Natural killer cell (primary cell): ENCODE data around the gene NIT1. TPM values are rescaled to one million over a fixed set of nuclear protein-coding genes. Genes with fewer than 3 reads are reported as not detected.
A peak's percentile ranks its signal among the peaks of the same experiment; 100 is the strongest.

Experiments
- ATAC-seq, 3 donors: fragments of 150-1000 bp in 2 of 3; fragments of 200-7000 bp in 1 of 3; cut with Tn5 transposase; 1 replicate in 1 of 3; 2 replicates in 2 of 3; pipeline ENCODE4 v1.10.0; 2021; ENCODE audit warnings: mild to moderate bottlenecking in 2 of 3, moderate library complexity in 2 of 3
- DNase-seq, 2 donors: peaks; one replicate each; pipeline versions ENCODE4 v3.0.0 to v3.0.0-alpha.2; 2013 to 2021; ENCODE audit warnings: mixed read lengths in 1 of 2
- H3K27ac ChIP-seq: one replicate; pipeline ENCODE4 v1.5.1; 2013; ENCODE audit warnings: mild to moderate bottlenecking, low read length
- H3K27me3 ChIP-seq: one replicate; pipeline ENCODE4 v1.6.1; 2013; ENCODE audit warnings: low read length; ENCODE audit not compliant: control insufficient read depth, insufficient read depth
- H3K36me3 ChIP-seq: one replicate; pipeline ENCODE4 v1.6.1; 2013; ENCODE audit warnings: low read length; ENCODE audit not compliant: control insufficient read depth, insufficient read depth
- H3K4me1 ChIP-seq: one replicate; pipeline ENCODE4 v1.6.1; 2013; ENCODE audit warnings: low read length; ENCODE audit not compliant: control insufficient read depth, insufficient read depth
- H3K4me3 ChIP-seq: one replicate; pipeline ENCODE4 v1.5.1; 2013; ENCODE audit warnings: low read length
- H3K9me3 ChIP-seq: one replicate; pipeline ENCODE4 v1.6.1; 2013; ENCODE audit warnings: low read length; ENCODE audit not compliant: control insufficient read depth, insufficient read depth
- H3K27ac Mint-ChIP-seq, 2 donors: one replicate each; pipeline ENCODE4 v1.8.0; 2022; ENCODE audit warnings: mild to moderate bottlenecking in 2 of 2, mixed read lengths in 2 of 2, moderate library complexity in 1 of 2
- H3K27me3 Mint-ChIP-seq, 2 donors: one replicate each; pipeline ENCODE4 v1.8.0; 2022; ENCODE audit warnings: low read depth in 2 of 2, mixed read lengths in 2 of 2
- H3K36me3 Mint-ChIP-seq: one replicate; pipeline ENCODE4 v1.8.0; 2022; ENCODE audit warnings: mixed read lengths
- H3K4me1 Mint-ChIP-seq, 2 donors: one replicate each; pipeline ENCODE4 v1.8.0; 2022; ENCODE audit warnings: mixed read lengths in 2 of 2
- H3K4me3 Mint-ChIP-seq: one replicate; pipeline ENCODE4 v1.8.0; 2022; ENCODE audit warnings: mild to moderate bottlenecking, moderate library complexity, mixed read lengths
- H3K9me3 Mint-ChIP-seq, 2 donors: one replicate each; pipeline ENCODE4 v1.8.0; 2022; ENCODE audit warnings: mixed read lengths in 2 of 2
- WGBS: methylation state at CpG from one replicate; pipeline ENCODE4 v1.1.7; 2013; ENCODE audit warnings: missing lambda C conversion rate; ENCODE audit not compliant: insufficient coverage; 5-methylcytosine and 5-hydroxymethylcytosine counted together
- intact Hi-C: fragments of 100-400 bp; cut with micrococcal nuclease; formaldehyde crosslinking; loops from one replicate; pipeline ENCODE4 v1.14.2; 2022
- total RNA-seq, 4 donors: library from RNA; stranded (reverse); fragments of 120-200 nt in 1 of 4; gene quantifications; one replicate each; pipeline versions ENCODE4 v1.2.3 to v1.2.4, GENCODE V29; 2013 to 2022
- TF ChIP-seq, protein P1 (sequence below): fragments of 200-600 bp; IDR thresholded peaks from one replicate; pipeline ENCODE4 v1.8.0; 2022; ENCODE audit warnings: antibody characterized with exemption

The NIT1 gene
- total RNA-seq, 3 donors from 2014 or later (not counting 1 experiment from before 2014, with no cell fraction given) = 26.5 to 31.7 (median 31.6) TPM

GRCh38 chr1:161119092-161119903 is 1.4 kb downstream of the NIT1 start:
- Histone ChIP-seq H3K36me3 (peaks cover 42% of the 10 kb centered on the region), H3K9me3 (no peaks in the 10 kb centered on the region), H3K27ac (peak overlapping the region; percentile 66), H3K4me1 (peaks cover 38% of the 10 kb centered on the region), H3K4me3 (no peak overlapping the region), H3K27me3 (no peaks in the 10 kb centered on the region)
- ATAC-seq = peak; percentile 67 to 81 (median 74)
- H3K9me3 Mint-ChIP-seq = no peaks in the 10 kb centered on the region
- H3K4me3 Mint-ChIP-seq = peak overlapping the region; percentile 95
- peaks cover 33 to 43% of the 10 kb centered on the region in 2 donors for H3K4me1 Mint-ChIP-seq
- peak; percentile 50 to 86 for DNase-seq
- TF ChIP-seq, protein P1, sequence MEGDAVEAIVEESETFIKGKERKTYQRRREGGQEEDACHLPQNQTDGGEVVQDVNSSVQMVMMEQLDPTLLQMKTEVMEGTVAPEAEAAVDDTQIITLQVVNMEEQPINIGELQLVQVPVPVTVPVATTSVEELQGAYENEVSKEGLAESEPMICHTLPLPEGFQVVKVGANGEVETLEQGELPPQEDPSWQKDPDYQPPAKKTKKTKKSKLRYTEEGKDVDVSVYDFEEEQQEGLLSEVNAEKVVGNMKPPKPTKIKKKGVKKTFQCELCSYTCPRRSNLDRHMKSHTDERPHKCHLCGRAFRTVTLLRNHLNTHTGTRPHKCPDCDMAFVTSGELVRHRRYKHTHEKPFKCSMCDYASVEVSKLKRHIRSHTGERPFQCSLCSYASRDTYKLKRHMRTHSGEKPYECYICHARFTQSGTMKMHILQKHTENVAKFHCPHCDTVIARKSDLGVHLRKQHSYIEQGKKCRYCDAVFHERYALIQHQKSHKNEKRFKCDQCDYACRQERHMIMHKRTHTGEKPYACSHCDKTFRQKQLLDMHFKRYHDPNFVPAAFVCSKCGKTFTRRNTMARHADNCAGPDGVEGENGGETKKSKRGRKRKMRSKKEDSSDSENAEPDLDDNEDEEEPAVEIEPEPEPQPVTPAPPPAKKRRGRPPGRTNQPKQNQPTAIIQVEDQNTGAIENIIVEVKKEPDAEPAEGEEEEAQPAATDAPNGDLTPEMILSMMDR = peak; percentile 57
- intact Hi-C loops = loop anchor here (2.0 kb wide), 1 partner anchor 34 kb away; the partner anchor contains the start of gene UFC1
- H3K27ac Mint-ChIP-seq = peak overlapping the region; percentile 88 to 96
- H3K36me3 Mint-ChIP-seq = peaks cover 8% of the 10 kb centered on the region
- WGBS = 73% methylated on average over 10 of the region's 10 CpGs
- no peaks in the 10 kb centered on the region for H3K27me3 Mint-ChIP-seq

GRCh38 chr1:161121042-161121650 is 3.2 kb downstream of the NIT1 start:
- H3K9me3 Mint-ChIP-seq = no peaks in the 10 kb centered on the region
- intact Hi-C loops = no loop called here
- peaks cover 8% of the 10 kb centered on the region for H3K36me3 Mint-ChIP-seq
- peaks cover 28 to 42% of the 10 kb centered on the region in 2 donors for H3K4me1 Mint-ChIP-seq
- DNase-seq (no peak), ATAC-seq (no peak)
- TF ChIP-seq, protein P1 = no peak
- Histone ChIP-seq H3K27ac (no peak overlapping the region), H3K4me1 (peaks cover 33% of the 10 kb centered on the region), H3K4me3 (no peak overlapping the region), H3K9me3 (no peaks in the 10 kb centered on the region), H3K27me3 (no peaks in the 10 kb centered on the region), H3K36me3 (peaks cover 45% of the 10 kb centered on the region)
- no peaks in the 10 kb centered on the region for H3K27me3 Mint-ChIP-seq
- H3K4me3 Mint-ChIP-seq = no peak overlapping the region
- peak overlapping the region; percentile 5 to 19 for H3K27ac Mint-ChIP-seq
- 94% methylated on average over 2 of the region's 3 CpGs for WGBS

DNA sequence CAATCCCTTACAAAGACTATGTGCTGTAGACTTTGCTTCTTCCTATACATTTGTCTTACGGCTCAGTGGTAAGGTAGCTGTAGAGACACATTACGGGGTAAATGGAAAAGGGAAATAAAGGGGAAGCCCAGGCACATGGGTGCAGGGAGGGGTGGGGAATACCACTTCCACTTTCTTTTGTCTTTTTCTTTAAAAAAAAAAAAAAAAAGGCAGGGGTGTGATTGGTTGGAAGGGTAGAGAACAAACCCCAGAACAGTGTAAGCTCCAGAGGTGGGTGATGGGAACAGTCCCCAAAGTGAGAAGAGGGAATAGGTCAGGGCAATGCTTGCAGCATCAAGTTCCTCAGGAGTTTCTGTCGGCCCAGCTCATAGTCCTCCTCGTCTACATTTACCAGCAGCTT is 3.9 kb downstream of the NIT1 start:
- Mint-ChIP-seq H3K4me3 (no peak overlapping the region), H3K4me1 (peaks cover 32 to 42% of the 10 kb centered on the region in 2 donors), H3K9me3 (no peaks in the 10 kb centered on the region), H3K36me3 (peaks cover 11% of the 10 kb centered on the region), H3K27me3 (no peaks in the 10 kb centered on the region), H3K27ac (peak overlapping the region; percentile 5 to 19)
- TF ChIP-seq, protein P1 = no peak
- no peak for DNase-seq
- Histone ChIP-seq H3K27me3 (no peaks in the 10 kb centered on the region), H3K4me3 (no peak overlapping the region), H3K9me3 (no peaks in the 10 kb centered on the region), H3K36me3 (peaks cover 45% of the 10 kb centered on the region), H3K4me1 (peaks cover 27% of the 10 kb centered on the region), H3K27ac (no peak overlapping the region)
- 81% methylated on average over 2 of the region's 4 CpGs for WGBS
- no peak for ATAC-seq
- intact Hi-C loops = no loop called here
